ENCODE results near the gene AGAP1. TPM values are rescaled to one million over a fixed set of nuclear protein-coding genes. Genes with fewer than 3 reads are reported as not detected.
"Not testable (repeated sequence)": the region's sequence is repeated elsewhere in the genome, so short reads cannot be mapped to it uniquely, and the experiment has no call there.

AGAP1 gene
- polyA plus RNA-seq, 1 donor from 2014 or later, result 17.4 TPM

DNA sequence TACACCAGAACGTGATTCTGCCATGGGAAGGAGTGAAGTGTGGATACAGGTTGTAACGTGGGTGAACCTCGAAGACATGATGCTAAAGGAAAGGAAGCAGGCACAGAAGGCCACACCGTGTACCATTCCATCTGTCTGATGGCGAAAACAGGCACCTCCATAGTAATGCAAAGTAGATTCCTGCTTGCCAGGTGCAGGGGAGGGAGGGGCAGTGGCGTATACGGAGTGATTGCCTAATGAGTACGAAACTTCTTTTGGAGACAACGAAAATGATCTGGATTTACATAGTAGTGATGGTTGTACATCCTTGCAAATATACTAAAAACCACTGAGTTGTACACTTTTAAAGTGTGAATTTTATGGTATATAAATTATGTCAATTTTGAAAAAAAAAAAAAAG is 567.7 kb downstream of the AGAP1 start:
- no peak overlapping the region for H2AFZ ChIP-seq (ENCODE audit: low read depth, low read length)
- no peak overlapping the region for H3K9ac ChIP-seq (ENCODE audit: low read length)
- no peaks in the 10 kb centered on the region for H3F3A ChIP-seq (ENCODE audit: insufficient read depth, low read length, poor library complexity, severe bottlenecking)
- peaks cover 5% of the 10 kb centered on the region for H3K36me3 ChIP-seq (ENCODE audit: insufficient read depth, low read length)
- no peak overlapping the region for H3K27ac ChIP-seq (ENCODE audit: low read length)
- H3K9me3 ChIP-seq (ENCODE audit: low read length), result peaks cover 7% of the 10 kb centered on the region
- no peak for TF ChIP-seq POLR2AphosphoS5 (IDR thresholded peaks at IDR 0.05)
- TF ChIP-seq, protein P1, sequence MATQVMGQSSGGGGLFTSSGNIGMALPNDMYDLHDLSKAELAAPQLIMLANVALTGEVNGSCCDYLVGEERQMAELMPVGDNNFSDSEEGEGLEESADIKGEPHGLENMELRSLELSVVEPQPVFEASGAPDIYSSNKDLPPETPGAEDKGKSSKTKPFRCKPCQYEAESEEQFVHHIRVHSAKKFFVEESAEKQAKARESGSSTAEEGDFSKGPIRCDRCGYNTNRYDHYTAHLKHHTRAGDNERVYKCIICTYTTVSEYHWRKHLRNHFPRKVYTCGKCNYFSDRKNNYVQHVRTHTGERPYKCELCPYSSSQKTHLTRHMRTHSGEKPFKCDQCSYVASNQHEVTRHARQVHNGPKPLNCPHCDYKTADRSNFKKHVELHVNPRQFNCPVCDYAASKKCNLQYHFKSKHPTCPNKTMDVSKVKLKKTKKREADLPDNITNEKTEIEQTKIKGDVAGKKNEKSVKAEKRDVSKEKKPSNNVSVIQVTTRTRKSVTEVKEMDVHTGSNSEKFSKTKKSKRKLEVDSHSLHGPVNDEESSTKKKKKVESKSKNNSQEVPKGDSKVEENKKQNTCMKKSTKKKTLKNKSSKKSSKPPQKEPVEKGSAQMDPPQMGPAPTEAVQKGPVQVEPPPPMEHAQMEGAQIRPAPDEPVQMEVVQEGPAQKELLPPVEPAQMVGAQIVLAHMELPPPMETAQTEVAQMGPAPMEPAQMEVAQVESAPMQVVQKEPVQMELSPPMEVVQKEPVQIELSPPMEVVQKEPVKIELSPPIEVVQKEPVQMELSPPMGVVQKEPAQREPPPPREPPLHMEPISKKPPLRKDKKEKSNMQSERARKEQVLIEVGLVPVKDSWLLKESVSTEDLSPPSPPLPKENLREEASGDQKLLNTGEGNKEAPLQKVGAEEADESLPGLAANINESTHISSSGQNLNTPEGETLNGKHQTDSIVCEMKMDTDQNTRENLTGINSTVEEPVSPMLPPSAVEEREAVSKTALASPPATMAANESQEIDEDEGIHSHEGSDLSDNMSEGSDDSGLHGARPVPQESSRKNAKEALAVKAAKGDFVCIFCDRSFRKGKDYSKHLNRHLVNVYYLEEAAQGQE (IDR thresholded peaks at IDR 0.05; ENCODE audit: borderline replicate concordance), result no peak
- TF ChIP-seq EP300 (conservative IDR thresholded peaks at IDR 0.05; ENCODE audit: poor library complexity, severe bottlenecking), result no peak
- no peaks in the 10 kb centered on the region for H3K27me3 ChIP-seq (ENCODE audit: insufficient read depth, low read depth, low read length)
- no peaks in the 10 kb centered on the region for H3K9me2 ChIP-seq (ENCODE audit: insufficient read depth, low read length)
- no peak overlapping the region for H3K4me2 ChIP-seq (ENCODE audit: low read length)
- no peaks in the 10 kb centered on the region for H3K79me2 ChIP-seq (replicated peaks; ENCODE audit: insufficient read depth, low read length)
- no peak overlapping the region for H3K4me3 ChIP-seq (ENCODE audit: low read length)
- no peaks in the 10 kb centered on the region for H4K20me1 ChIP-seq (ENCODE audit: insufficient read depth)

DNA sequence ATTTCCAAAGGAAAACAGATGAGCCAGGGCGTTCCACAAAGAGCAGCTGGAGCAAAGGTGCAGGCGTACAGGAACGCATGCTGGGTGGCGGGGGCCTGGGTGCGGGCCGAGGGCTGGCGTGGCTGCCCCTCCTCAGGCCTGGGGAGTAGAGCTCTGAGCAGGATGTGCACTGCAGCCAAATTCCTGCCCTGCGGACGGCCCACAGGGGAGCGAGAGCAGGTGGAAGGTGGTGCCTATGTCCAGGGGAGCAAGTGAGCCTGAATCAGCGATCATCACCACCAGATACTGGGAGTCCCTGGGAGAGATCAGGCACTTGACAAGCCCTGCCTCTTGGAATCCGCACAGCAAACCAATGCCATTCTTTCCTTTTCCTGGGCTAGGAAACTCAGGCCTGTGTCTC is 568.1 kb downstream of the AGAP1 start:
- H3K9me3 ChIP-seq (ENCODE audit: low read length), result peaks cover 7% of the 10 kb centered on the region
- H3K4me2 ChIP-seq (ENCODE audit: low read length), result no peak overlapping the region
- H3K4me3 ChIP-seq (ENCODE audit: low read length), result no peak overlapping the region
- H3K79me2 ChIP-seq (replicated peaks; ENCODE audit: insufficient read depth, low read length), result no peaks in the 10 kb centered on the region
- H3K36me3 ChIP-seq (ENCODE audit: insufficient read depth, low read length), result peaks cover 5% of the 10 kb centered on the region
- no peak overlapping the region for H2AFZ ChIP-seq (ENCODE audit: low read depth, low read length)
- TF ChIP-seq, protein P1 (IDR thresholded peaks at IDR 0.05; ENCODE audit: borderline replicate concordance), result no peak
- TF ChIP-seq POLR2AphosphoS5 (IDR thresholded peaks at IDR 0.05) (no peak), MXI1 (conservative IDR thresholded peaks at IDR 0.05; ENCODE audit: poor library complexity, severe bottlenecking) (no peak)
- H3K9ac ChIP-seq (ENCODE audit: low read length), result no peak overlapping the region
- H3K9me2 ChIP-seq (ENCODE audit: insufficient read depth, low read length), result no peaks in the 10 kb centered on the region
- no peaks in the 10 kb centered on the region for H4K20me1 ChIP-seq (ENCODE audit: insufficient read depth)
- H3K27me3 ChIP-seq (ENCODE audit: insufficient read depth, low read depth, low read length), result no peaks in the 10 kb centered on the region
- no peak overlapping the region for H3K27ac ChIP-seq (ENCODE audit: low read length)
- no peaks in the 10 kb centered on the region for H3F3A ChIP-seq (ENCODE audit: insufficient read depth, low read length, poor library complexity, severe bottlenecking)

DNA sequence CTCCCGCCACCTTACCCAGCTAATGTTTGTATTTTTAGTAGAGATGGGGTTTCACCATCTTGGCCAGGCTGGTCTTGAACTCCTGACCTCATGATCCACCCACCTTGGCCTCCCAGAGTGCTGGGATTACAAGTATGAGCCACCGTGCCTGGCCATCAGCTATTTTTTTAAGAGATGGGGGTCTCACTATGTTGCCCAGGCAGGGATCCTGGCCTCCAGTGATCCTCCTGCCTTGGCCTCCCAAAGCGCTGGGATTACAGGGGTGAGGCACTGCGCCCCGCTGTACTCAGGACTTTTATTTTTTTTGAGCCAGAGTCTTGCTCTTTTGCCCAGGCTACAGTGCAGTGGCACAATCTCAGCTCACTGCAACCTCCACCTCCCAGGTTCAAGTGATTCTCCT is 569.0 kb downstream of the AGAP1 start:
- H3K79me2 ChIP-seq (replicated peaks; ENCODE audit: insufficient read depth, low read length); H3K27me3 ChIP-seq (ENCODE audit: insufficient read depth, low read depth, low read length); H3K4me3 ChIP-seq (ENCODE audit: low read length); H3F3A ChIP-seq (ENCODE audit: insufficient read depth, low read length, poor library complexity, severe bottlenecking); H3K9ac ChIP-seq (ENCODE audit: low read length); H3K27ac ChIP-seq (ENCODE audit: low read length); H3K9me2 ChIP-seq (ENCODE audit: insufficient read depth, low read length); H3K36me3 ChIP-seq (ENCODE audit: insufficient read depth, low read length); H3K4me2 ChIP-seq (ENCODE audit: low read length); H2AFZ ChIP-seq (ENCODE audit: low read depth, low read length); H4K20me1 ChIP-seq (ENCODE audit: insufficient read depth); H3K9me3 ChIP-seq (ENCODE audit: low read length): not testable (repeated sequence)

Data from neural cell (in vitro differentiated cells).